Tibial artery (tissue), 4 donors: Measurements from ENCODE around the gene CELA3B.
A peak's percentile ranks its signal among the peaks of the same experiment; 100 is the strongest.
"Not testable (repeated sequence)": the region's sequence is repeated elsewhere in the genome, so short reads cannot be mapped to it uniquely, and the experiment has no call there.

Source experiments
- DNase-seq, 2 donors: peaks; one replicate each; pipeline ENCODE4 v3.0.0-alpha.2; 2019
- H3K27ac ChIP-seq, 2 donors: fragments of 200-600 bp; sonication (generic) in 1 of 2; 1 replicate in 1 of 2; 2 replicates in 1 of 2; pipeline ENCODE4 v1.5.1; 2018 to 2019; ENCODE audit warnings: mild to moderate bottlenecking in 1 of 2
- H3K27me3 ChIP-seq, 2 donors: fragments of 200-600 bp; sonication (generic) in 1 of 2; one replicate each; pipeline versions ENCODE4 v1.5.1 to v1.6.0; 2016 to 2019
- H3K36me3 ChIP-seq, 3 donors: fragments of 200-600 bp; sonication (generic) in 2 of 3; one replicate each; pipeline ENCODE4 v1.5.1; 2016 to 2019; ENCODE audit warnings: mild to moderate bottlenecking in 2 of 3
- H3K4me1 ChIP-seq, 4 donors: fragments of 200-600 bp; sonication (generic) in 2 of 4; 1 replicate in 3 of 4; 2 replicates in 1 of 4; pipeline ENCODE4 v1.5.1; 2016 to 2019
- H3K4me3 ChIP-seq, 2 donors: fragments of 200-600 bp; sonication (generic) in 1 of 2; 1 replicate in 1 of 2; 2 replicates in 1 of 2; pipeline ENCODE4 v1.5.1; 2018 to 2019; ENCODE audit warnings: mild to moderate bottlenecking in 2 of 2
- H3K9me3 ChIP-seq, 3 donors: fragments of 200-600 bp; sonication (generic) in 1 of 3; one replicate each; pipeline ENCODE4 v1.5.1; 2016 to 2019
- intact Hi-C: fragments of 100-400 bp; cut with DNase I; formaldehyde crosslinking; loops from one replicate; pipeline ENCODE4 v1.15.0; 2023; ENCODE audit warnings: low total_unique reads
- TF ChIP-seq, protein P1 (sequence below), 2 experiments: fragments of 200-600 bp in 1 of 2; fragments of 450-650 bp in 1 of 2; IDR thresholded peaks; one replicate each; pipeline ENCODE4 v1.5.1; 2017 to 2019; ENCODE audit warnings: antibody characterized with exemption in 2 of 2, mild to moderate bottlenecking in 1 of 2, moderate library complexity in 1 of 2

The CELA3B gene

DNA sequence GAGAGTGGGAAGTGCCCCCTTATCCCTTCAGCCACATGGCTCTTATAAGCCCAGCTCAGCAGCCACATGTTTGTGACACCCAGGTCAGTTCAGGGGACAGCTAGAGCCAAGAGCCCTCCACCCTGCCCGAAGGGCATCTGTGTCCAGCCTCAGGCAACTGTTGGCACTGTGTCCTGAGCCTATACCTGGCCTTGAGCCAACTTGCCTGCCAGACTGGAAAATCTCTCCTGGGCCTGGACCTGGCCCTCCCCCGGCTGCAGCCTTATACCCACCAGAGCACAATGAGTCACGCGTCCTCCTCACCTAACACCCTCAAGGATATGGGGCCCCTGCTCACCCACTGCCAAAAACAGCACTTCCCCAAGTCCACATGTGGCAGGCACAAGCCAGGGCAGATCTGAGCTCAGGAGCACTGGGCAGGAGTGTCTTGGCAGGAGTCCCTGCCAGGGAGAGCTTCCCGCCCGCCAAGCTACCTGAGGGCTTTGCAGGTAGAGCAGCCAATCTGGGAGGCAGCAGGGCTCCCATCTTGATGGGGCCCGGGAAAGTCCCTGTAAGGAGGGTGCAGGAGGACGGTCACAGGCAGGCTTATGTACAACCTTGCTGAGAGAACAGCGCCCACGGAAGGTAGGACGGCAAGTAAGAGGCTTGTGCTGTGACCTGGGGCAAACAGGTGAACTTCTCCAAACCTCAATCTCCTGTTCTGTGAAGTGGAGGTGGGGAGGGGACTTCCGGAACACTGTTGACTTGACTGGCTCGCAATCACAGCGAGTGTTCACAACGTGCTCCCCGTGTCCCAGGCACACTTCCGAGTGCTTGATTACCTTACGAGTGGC is 19.9 kb upstream of the CELA3B start:
- Histone ChIP-seq H3K9me3 (no peaks in the 10 kb centered on the region), H3K4me1 (peaks cover 0 to 32% (median 26%) of the 10 kb centered on the region in 4 donors), H3K36me3 (no peaks in the 10 kb centered on the region), H3K4me3 (no peak overlapping the region), H3K27ac (peak overlapping the region; percentile 81 to 82), H3K27me3 (no peaks in the 10 kb centered on the region)
- DNase-seq, result peak; percentile 56 to 85
- TF ChIP-seq, protein P1, sequence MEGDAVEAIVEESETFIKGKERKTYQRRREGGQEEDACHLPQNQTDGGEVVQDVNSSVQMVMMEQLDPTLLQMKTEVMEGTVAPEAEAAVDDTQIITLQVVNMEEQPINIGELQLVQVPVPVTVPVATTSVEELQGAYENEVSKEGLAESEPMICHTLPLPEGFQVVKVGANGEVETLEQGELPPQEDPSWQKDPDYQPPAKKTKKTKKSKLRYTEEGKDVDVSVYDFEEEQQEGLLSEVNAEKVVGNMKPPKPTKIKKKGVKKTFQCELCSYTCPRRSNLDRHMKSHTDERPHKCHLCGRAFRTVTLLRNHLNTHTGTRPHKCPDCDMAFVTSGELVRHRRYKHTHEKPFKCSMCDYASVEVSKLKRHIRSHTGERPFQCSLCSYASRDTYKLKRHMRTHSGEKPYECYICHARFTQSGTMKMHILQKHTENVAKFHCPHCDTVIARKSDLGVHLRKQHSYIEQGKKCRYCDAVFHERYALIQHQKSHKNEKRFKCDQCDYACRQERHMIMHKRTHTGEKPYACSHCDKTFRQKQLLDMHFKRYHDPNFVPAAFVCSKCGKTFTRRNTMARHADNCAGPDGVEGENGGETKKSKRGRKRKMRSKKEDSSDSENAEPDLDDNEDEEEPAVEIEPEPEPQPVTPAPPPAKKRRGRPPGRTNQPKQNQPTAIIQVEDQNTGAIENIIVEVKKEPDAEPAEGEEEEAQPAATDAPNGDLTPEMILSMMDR (IDR thresholded peaks at IDR 0.05), result no peak
- intact Hi-C loops, result loop anchor here (5.0 kb wide), 1 partner anchor 85 kb away; no protein-coding TSS in a partner anchor

DNA sequence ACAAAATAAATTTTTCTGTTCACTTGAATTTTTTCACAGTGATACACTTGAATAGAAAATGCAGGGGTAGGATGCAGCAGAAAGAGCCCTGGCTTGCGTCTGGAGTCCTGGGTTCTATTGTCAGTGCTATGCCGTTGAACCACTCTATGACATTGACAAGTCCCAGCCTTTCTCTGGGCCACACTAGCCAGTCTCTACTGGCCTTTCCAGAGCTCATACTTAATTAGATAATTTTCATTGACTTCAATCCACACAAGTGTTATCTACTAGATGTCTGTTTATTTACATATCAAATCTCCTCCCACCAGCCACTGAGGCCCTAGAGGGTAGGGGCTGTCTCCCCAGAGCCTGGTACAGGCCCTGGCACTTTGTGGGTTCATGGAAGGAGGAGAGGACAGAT is 15.5 kb upstream of the CELA3B start:
- no peak overlapping the region for H3K4me3 ChIP-seq
- no peaks in the 10 kb centered on the region for H3K9me3 ChIP-seq
- H3K27ac ChIP-seq, result no peak overlapping the region
- TF ChIP-seq, protein P1 (IDR thresholded peaks at IDR 0.05), result no peak
- no peaks in the 10 kb centered on the region for H3K36me3 ChIP-seq
- DNase-seq, result no peak
- intact Hi-C loops, result loop anchor here (10.0 kb wide), 1 partner anchor 177 kb away; the partner anchor contains the start of gene USP48
- H3K4me1 ChIP-seq, result peaks cover 0 to 18% (median 12%) of the 10 kb centered on the region in 4 donors
- H3K27me3 ChIP-seq, result no peaks in the 10 kb centered on the region

DNA sequence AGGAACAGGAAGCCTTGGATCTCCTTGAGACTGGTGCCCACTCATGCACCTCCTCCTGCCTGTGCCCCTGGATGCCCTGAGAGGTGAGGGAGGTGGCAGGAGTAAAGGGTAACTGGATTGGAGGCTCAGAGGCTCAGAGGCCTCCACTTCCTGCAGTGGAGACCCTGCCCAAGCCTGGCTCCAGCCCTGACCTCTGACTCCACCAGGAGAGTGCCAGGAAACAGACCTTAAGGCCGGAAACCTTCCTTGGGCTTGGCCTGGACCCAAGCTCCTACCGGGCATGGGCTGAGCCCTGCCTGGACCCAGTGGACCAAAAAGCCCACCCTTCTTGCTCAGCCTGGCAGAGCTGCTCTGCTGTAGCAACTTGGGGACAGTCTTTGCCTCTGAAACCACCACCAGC is 15.0 kb upstream of the CELA3B start:
- H3K4me1 ChIP-seq, result peaks cover 0 to 13% (median 7%) of the 10 kb centered on the region in 4 donors
- H3K27ac ChIP-seq, result no peak overlapping the region
- no peaks in the 10 kb centered on the region for H3K27me3 ChIP-seq
- H3K9me3 ChIP-seq, result no peaks in the 10 kb centered on the region
- DNase-seq, result no peak
- TF ChIP-seq, protein P1 (IDR thresholded peaks at IDR 0.05), result no peak
- intact Hi-C loops, result loop anchor here (10.0 kb wide), 1 partner anchor 177 kb away; the partner anchor contains the start of gene USP48
- H3K36me3 ChIP-seq, result no peaks in the 10 kb centered on the region
- H3K4me3 ChIP-seq, result no peak overlapping the region

DNA sequence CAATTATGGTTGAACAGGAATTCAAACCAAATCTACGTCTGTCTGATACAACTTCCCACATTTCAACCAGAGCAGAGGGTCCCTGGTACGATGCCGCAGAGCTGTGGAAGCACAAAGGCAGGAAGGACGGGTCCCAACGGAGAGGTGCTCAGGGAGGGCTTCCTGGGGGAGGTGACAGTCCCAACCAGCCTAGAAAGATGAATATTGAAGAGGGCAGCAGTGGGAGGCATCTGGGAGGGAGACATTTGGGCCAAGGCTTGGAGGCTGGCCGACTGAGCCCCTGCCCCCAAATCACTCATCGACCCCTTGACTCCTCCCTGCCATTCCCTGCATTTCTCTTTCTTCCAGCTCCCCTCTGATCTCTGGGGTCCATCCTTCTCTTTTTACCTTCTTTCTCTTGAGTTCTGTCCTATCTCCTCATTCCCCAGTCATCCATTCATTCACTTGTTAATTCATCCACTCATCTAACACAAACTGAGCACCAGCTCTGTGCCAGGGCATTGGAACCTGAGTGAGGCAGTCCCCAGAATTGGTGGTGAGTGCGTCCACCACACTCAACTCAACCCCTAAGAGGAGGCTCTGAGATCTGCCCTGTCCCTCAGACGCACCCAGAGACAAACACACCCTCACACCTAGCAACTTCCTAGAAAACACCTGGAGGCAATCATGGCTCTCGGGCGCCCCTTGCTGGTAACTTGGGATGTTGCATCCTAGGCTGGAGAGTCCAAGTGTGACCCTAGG is 13.2 kb upstream of the CELA3B start:
- TF ChIP-seq, protein P1 (IDR thresholded peaks at IDR 0.05), result peak; percentile 89 to 94

DNA sequence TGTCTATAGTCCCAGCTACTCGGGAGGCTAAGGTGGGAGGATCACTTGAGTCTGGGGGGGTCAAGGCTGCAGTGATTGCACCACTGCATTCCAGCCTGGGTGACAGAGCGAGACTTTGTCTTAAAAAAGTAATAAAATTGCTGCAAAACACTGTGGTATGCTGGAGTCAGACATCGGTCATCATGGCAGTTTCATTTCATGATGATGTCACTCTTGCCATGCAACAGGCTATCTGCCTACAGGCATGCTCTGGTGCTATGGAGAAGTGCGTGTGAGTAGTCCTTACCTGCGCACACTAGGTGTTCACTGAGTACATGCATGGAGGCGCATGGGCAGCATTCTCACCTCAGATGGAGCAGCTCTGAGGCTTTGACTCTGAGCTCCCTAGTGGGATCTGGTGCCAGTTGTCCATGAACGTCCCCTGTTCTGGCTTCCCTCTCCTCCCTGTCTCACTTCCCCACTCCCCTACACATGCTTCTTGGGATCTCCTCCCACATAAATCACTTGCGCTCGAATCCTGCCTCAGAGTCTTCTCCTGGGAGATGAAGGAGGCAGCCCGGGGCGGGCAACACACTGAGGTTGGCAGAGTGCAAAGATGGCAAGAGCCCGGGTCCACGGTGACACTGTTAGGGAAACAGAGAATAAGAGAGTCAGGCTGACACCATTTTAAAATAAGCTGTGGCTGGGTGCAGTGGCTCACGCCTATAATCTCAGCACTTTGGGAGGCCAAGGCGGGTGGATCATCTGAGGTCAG is 10.4 kb upstream of the CELA3B start:
- Histone ChIP-seq H3K36me3 (no peaks in the 10 kb centered on the region), H3K9me3 (no peaks in the 10 kb centered on the region), H3K4me1 (no peaks in the 10 kb centered on the region), H3K27ac (no peak overlapping the region), H3K27me3 (no peaks in the 10 kb centered on the region), H3K4me3 (no peak overlapping the region)
- intact Hi-C loops, result loop anchor here (10.0 kb wide), 1 partner anchor 182 kb away; the partner anchor contains the start of gene USP48
- TF ChIP-seq, protein P1 (IDR thresholded peaks at IDR 0.05), result no peak
- DNase-seq, result no peak

More for the DNA sequence above, 13.2 kb upstream of the CELA3B start:
- Histone ChIP-seq H3K36me3 (no peaks in the 10 kb centered on the region), H3K9me3 (no peaks in the 10 kb centered on the region), H3K4me3 (no peak overlapping the region), H3K4me1 (no peaks in the 10 kb centered on the region), H3K27me3 (no peaks in the 10 kb centered on the region), H3K27ac (no peak overlapping the region)
- peak; percentile 76 to 83 for DNase-seq
- intact Hi-C loops, result loop anchor here (10.0 kb wide), 1 partner anchor 179 kb away; the partner anchor contains the start of gene USP48

DNA sequence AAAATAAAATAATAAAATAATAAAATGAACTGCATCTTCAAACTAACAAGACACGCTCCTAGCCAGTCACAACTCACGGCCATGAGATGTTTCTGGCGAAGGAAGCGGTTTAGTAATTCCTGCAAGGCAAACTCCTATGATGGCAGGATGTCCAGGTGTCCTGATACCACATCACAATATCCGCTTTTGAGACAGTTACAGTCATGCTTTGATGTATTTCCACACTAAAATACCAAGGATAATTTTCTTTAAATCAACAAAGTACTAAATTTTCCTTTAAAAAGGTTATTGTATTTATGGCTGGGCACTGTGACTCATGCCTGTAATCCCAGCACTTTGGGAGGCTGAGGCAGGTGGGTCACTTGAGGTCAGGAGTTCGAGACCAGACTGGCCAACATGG is 9.6 kb upstream of the CELA3B start:
- H3K4me3 ChIP-seq, H3K36me3 ChIP-seq, H3K27ac ChIP-seq, DNase-seq, H3K9me3 ChIP-seq, H3K27me3 ChIP-seq, H3K4me1 ChIP-seq: not testable (repeated sequence)
- intact Hi-C loops, result loop anchor here (10.0 kb wide), 1 partner anchor 182 kb away; the partner anchor contains the start of gene USP48

DNA sequence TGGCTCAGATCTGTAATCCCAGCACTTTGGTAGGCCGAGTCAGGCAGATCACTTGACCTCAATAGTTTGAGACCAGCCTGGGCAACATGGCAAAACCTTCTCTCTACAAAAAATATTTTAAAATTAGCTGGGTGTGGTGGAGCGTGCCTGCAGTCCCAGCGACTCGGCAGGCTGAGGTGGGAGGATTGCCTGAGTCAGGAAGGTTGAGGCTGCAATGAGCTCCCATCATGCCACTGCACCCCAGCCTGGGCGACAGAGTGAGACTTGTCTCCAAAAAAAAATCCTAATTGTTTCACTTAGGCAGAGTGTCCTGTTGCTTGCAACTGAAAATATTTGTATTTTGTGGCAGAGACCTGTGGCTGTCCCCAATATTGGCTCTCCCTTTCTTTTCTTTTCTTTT is 7.8 kb upstream of the CELA3B start:
- H3K4me1 ChIP-seq, H3K27ac ChIP-seq, H3K4me3 ChIP-seq, H3K9me3 ChIP-seq, DNase-seq, H3K36me3 ChIP-seq, H3K27me3 ChIP-seq: not testable (repeated sequence)
- intact Hi-C loops, result loop anchor here (10.0 kb wide), 1 partner anchor 184 kb away; the partner anchor contains the start of gene USP48

DNA sequence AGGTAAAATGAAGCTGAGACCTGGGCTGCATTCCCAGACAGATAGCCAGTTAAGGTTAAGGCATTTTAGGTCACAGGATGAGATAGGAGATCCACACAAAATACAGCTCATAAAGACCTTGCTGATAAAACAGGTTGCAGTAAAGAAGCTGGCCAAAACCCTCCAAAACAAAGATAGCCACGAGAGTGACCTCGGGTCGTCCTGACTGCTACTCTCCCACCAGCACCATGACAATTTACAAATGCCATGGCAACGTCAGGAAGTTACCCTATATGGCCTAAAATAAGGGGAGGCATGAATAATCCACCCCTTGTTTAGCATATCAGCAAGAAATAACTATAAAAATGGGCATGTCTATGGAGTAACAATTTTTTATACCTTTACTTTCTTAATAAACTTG is 6.3 kb upstream of the CELA3B start:
- DNase-seq, H3K4me3 ChIP-seq, intact Hi-C loops, H3K27ac ChIP-seq, H3K4me1 ChIP-seq, H3K27me3 ChIP-seq, H3K36me3 ChIP-seq, H3K9me3 ChIP-seq: not testable (repeated sequence)
